Stimulated activated CD4-positive, alpha-beta T cell treated with anti-CD3 and anti-CD28 coated beads, Interleukin-15, amount 100 ng/mL, for 48 hours (primary cell): ENCODE measurements around the gene CREB5.

Experiments
- DNase-seq, 2 donors: peaks; one replicate each; pipeline ENCODE4 v3.0.0-alpha.2; 2020; ENCODE audit warnings: low read depth in 2 of 2

Gene CREB5

DNA sequence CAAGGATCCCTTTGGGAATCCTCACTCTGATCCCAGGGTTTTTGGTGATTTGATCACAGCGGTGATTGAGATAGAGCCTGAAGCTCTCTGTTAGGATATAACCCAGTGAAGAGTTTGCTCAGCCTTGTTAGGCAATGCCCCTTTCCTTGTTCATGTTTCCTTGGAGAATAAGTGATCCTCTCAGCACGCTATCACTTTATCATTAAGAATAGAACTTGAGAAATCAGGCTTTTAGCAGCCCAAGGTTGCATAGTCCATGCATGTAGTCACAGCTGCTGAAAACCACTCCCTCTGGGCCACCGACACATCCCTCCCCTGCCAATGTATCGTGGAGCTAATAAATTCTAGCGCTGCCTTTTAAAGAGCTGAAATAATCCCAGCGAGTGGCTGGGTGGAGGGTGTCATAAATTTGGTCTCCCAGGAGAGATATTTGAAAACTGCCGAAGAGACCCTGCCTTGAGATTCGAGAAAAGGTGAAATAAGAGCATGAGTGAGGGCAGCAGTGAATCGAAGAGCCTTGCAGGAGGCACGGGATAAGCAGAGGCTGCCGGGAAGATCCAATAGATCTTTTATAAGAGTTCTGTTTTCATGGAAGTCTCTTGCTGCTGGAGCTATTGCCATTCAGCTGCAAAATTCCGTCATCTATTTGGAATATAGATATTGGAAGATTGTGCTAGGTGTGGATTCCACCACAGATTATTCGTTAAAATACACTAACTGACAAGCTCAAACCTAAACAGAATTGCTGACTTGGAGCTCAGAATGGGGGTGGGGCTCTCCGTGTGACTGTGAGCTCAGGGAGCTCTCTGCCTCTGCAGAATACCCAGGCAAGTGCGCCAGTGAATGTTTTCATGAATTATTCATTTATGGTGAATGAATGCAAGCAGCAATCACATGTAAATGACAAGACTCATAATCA lies 296.0 kb downstream of the CREB5 start:
- DNase-seq = no peak

DNA sequence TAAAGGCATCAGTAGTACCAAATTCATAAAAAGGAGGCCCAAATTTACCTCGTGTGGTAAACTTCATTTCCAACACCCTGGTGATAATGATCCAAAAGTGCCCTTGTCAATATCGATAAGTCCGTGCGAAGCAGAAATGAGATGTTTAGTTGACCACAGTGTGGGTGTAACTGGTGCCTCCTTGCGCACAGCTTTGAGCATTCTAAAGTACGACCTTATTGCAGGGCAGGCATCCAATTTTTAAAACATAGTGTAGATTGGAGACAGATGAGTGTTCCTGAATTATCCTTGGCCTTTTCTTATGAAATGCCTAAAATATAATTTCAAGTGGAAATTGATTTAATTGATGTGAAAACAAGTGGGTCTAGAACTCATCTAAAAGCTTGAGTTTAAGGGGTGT lies 297.4 kb downstream of the CREB5 start:
- DNase-seq = no peak

DNA sequence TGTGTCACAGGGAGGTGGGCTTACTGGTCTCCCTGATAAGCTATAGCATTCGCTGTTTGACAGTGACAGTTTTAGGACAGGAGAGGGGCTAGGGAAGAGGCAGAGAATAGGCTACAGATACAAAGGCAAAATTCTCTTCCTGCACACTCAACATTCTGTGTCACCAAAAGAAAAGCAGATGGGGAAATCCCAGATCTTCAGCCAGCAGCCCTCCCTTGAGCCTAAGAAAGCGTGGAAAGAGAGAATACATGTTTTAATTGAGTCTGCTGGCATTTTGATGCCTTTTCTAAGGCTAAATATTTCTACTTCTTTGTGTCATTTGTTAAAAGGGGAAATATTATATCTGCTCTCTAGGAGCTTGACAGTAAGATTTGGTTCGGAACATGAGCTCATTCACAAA lies 298.8 kb downstream of the CREB5 start:
- no peak for DNase-seq

DNA sequence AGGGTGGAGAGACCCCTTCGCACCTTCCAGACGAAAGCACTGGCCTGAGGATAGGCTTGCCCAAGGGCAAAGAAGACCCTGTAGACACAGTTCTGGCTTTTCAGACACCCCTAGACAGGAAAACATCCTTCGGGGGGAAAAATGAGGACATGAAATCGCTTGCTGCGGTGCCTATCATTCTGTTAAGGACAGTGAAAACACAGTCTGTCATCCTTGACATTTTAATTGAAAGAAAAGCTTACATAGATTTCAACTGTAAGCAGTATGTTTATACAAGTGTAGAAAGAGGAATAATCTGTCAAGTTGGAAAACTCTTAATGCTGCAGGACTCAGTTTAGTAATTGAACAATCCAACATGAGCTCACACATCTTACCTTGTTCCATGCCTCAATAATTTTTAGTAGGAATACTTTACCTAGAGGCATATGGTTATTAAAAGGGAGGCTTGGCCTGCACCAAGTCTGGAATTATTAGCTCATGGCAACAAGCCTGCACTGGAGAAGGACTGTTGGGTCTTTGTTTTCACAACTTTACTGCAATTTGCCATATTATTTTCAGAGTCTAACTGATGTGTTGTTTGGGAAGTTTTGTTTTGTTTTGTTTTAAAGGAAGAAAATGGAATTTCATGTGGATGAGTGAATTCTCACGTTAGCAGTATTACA lies 302.3 kb downstream of the CREB5 start:
- DNase-seq = no peak

DNA sequence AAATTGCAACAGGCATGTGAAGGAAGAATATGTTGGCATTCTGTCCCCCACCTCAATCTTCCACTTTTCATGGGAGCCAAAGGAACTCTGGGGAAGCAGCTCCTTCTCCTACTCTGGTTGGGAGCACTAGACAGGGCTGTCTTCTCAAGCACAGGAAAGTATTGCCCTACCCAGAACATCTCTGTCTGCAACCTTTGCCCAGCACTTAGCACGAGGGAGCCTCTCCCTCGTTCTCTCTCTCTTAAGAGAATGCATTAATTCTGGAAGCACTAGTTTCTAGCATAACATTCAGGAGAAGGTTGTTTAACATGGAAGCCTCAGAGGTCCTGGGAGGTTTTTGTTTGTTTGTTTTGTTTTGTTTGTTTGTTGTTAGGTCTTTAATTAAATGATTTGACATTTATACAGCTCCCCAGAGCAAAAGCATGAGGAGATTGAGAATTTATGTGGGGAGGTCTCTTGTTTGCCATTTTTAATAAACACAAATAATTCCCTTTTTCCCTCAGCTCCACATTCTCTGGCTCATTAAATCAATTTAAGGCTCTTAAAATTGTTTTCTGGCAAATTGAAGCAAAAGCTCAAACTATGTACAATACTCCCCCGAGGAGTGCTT lies 305.2 kb downstream of the CREB5 start:
- DNase-seq = no peak

GRCh38 chr7:28718055-28718481 lies 305.8 kb downstream of the CREB5 start:
- DNase-seq = no peak

DNA sequence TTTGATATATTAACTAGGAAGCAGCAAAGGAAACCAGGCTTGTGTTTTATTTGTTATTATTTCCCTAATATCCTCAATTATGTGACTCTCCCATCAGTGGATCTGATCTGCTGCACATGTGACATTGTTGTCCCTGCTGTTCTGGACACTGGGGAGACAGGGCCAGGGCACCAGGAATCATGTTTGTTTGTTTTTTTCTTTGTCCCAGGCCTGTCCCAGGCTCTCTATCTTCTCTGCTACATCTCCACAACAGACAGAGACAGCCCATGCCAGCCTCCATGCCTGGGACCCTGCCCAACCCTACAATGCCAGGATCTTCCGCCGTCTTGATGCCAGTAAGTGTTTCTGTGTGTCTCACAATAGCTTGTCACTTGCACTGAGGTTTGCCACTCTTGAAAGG lies 306.2 kb downstream of the CREB5 start:
- no peak for DNase-seq

DNA sequence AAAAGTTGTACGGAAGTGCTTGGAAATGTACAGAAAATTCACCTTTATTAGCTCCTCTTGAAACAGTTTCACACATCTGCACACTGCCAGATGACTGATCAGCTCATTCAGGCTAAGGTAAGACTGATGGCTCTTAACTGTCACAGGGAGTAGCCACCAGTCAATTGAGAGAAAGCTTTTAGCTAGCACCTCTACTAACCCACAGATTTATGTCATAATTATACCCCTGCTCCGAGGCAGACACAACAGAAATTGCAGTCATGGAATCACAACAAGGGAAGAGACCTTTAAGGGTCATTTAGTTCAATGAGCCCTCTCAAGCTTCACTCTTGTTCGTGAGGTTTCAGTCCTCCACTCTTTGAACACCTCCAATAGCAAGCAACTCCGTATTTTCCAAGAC lies 310.4 kb downstream of the CREB5 start:
- no peak for DNase-seq

DNA sequence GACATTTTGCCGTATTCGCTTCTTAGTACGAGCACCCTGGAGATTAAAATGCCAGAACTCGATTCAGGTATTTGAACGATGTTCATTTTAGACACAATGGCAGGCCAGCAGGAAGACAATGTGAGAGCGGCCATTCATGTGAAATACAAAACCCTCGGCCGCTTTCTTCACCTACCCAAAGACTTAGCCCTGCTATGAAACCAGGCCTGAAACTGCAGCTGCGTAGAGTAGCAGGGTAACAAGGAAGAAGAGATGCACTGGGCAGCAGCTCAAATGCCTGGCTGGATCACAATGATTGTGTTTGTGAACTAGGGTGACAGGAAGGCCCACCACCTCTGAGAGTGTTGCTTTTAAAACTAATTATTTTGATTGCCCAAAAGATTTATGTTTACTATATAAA lies 311.0 kb downstream of the CREB5 start:
- DNase-seq = no peak

- no peak for DNase-seq
These were observed 312.2 kb downstream of the CREB5 start for GRCh38 chr7:28724563-28724962.

- no peak for DNase-seq
These were observed 312.8 kb downstream of the CREB5 start for GRCh38 chr7:28725045-28725642.

GRCh38 chr7:28725911-28726310 lies 313.6 kb downstream of the CREB5 start:
- no peak for DNase-seq

DNA sequence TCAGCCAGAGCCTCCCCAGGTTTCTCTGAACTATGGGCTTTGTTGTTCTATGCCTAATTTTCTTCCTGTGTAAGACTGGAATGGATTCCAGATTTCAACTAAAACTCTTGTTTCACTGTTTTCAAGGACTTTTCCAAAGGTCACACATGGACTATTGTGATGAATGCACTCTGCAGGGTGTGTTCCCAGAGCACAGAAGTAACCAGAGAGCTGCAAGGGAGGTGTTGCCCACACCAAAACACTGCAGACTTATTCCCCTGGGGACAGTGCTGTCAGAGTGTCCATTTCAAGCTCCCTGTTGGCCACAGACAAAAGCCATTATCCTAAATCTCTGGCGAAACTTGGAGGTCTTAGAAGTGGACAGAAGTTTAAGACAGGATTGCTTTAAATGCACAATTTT lies 314.2 kb downstream of the CREB5 start:
- DNase-seq = no peak

DNA sequence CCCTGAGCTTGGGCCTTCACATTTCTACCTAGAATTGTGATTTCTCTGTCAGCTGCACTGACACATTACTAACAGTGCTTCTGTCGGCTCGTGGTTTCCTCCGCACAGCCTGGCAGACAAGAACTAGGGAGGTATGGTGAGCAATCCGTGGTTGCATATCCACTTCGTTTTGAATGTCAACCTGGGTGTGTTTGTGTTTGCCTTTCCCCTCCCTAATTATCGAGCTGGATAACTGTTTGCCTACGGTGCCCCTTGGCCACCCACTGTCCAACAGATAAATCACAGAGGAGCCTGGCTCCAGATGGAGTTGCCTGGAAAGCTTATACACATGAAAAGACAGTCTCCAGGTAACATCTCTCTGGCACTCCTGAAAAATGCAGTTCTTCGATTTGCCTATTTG lies 317.0 kb downstream of the CREB5 start:
- DNase-seq = no peak

GRCh38 chr7:28729727-28730126 lies 317.4 kb downstream of the CREB5 start:
- no peak for DNase-seq

GRCh38 chr7:28731092-28731658 lies 318.9 kb downstream of the CREB5 start:
- DNase-seq = no peak

DNA sequence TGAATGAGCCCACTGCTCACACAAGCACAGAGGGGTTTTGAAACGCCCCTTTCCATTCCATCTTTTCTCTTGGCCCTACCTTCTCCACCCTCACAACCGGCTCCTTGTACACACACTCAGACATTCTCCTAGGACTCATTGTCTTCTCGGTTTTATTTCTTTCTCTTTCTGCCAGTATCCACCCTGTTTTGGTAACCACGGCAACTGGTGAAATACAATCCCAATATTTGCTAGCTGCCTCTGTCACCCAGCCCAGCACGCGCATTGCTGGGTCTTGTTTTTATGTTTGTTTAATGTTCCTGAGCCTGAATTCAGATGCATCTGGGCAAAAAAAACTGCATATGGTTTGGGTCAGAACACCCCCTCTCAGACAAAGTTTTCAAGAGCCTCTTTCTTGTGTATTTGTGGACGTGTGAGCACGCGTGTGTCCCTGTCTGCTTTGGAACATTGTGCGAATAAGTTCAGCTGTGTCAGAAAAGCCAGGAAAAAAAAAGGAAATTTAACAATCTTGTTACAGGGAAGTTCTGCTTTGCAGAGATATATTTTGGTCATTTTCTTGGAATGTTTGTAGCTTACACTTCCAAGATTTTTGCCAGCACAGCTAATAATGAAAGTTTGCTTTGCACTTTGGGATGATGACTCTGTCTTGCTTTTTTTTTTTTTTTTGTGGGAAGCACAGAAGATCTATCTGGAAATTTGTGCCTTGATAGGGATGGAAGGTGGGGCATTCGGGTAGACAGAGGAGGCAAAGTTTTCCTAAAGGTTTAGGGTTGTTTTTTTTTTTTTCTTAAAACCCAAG lies 320.0 kb downstream of the CREB5 start:
- no peak for DNase-seq

DNA sequence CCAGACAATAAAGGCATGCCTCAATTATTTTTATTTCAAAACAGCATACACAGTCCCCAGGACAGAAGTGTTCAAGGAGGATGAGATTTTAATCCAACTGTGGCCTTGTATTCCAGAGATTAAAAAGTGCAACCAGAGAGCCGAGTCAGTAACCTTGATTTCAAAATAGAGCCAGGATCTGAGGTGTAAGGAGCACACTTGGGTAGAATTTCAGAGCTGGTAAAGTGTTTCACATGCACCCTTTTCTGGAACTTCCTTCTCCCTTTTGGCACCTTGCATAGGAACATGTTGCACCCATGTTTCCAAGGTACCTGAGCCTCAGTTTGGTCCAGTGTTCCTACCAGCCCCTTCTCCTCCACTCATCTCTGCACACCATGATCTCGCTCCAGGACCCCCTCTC lies 320.7 kb downstream of the CREB5 start:
- no peak for DNase-seq

GRCh38 chr7:28738412-28738811 lies 326.1 kb downstream of the CREB5 start:
- no peak for DNase-seq

- DNase-seq = no peak
These were observed 326.8 kb downstream of the CREB5 start for GRCh38 chr7:28739128-28739527.

DNA sequence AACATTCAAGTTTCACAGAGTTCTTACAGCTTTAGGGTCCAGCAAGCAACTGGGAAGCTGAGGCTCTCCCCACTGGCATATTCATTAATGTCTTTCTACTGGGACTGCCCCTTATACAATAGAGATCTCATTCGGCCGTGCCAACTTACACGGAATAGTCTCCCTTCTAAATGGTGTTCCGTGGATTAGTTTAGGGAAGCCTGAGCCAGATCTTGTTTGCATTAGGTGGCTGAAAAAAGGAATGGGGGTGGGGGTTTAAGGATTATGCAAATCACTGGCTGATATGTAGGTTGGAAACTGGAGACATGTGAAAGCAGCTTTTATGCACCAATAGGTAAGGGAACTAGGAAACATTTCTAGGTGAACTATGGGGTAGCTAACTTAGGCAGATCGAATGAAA lies 327.5 kb downstream of the CREB5 start:
- DNase-seq = no peak
